Measurements from ENCODE around the gene NAA10.

The NAA10 gene

DNA sequence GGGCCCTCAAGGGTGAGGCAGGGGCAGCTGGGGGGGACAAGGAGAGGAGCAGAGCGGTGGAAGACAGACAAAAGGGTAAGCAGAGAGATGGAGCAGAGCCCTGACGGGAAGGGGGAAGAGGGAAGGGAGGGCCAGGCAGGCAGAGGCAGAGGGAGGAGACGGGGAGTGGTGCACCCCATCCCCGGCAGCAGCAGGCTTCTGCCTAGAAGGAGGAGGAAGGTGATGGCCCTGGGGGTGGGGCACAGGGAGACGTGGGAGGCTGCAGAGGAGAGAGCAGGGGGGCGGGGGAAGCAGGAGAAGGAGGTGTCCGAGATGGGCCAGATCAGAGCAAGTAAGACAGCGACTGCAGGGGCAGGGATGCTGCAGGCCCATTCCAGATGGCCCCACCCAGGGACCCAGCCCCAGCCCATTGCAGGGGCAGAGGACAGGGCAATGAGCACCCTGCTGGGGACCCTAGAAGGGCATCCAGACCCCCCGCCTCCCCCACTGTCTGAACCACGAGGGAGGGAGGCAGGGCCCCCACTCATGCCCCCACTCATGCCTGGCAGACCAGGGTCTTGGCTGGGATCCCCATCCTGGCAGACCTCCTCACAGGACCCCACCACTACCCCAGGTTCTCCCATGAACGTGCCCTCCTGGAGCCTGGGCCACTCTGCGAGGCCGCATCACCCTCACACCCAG lies 51.5 kb downstream of the NAA10 start:
- DNase-seq: no peak

DNA sequence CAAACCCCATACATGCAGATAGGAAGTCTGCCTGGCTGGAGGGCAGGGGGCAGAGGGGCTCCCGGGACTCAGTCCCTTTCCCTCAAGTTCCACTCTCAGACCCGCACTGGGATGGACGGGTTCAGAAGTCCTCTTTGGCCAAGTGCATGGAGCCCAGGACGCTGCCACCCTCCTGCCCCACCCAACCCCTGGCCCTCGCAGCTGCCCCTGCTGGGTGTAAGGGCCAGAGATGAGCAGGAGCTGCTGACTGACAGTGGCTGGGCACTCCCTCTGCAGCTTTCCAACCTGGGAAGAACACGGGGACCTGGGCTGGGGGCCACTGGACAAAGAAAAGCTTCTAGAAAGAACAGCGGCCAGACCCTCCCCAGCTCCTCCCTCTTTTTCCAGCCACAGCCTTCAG lies 52.3 kb downstream of the NAA10 start:
- DNase-seq: no peak

DNA sequence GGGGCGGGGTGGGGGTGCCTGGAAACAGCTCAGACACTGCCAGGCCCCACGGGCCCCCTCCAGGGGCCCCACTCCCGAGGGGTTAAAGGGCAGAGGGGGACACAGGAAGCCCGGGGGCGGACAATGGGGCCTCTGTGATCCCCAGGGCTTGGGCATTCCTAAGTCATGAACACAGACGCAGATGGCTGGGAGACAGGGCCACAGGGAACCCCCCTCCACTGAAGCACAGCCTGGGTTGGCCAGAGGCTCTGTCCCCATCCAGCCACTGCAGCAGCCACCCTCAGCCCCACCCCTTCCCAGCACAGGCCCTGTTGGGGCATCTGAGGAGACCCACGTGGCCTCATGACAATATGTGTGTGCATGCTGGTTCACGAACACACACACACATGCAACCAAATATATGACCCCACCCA lies 52.7 kb downstream of the NAA10 start:
- no peak for DNase-seq

DNA sequence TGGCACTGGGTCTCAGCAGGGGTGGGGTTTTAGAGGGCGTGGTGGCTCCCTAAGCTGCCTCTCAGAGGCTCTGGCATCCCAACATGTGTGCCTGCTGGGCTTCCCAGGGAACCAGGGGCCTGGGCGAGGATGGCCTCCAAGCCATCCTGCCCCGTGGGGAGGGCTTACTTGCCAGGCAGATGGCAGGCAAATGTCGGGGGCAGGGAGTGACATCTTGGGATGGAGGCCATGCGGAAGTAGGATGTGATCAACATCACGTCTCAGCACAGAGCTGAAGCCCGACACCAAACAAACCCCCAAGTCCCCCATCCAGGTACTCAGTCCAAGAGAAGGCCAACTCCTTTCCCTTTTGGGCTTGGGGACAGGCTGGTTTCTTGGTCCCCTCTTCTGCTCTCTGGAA lies 53.6 kb downstream of the NAA10 start:
- DNase-seq: no peak

DNA sequence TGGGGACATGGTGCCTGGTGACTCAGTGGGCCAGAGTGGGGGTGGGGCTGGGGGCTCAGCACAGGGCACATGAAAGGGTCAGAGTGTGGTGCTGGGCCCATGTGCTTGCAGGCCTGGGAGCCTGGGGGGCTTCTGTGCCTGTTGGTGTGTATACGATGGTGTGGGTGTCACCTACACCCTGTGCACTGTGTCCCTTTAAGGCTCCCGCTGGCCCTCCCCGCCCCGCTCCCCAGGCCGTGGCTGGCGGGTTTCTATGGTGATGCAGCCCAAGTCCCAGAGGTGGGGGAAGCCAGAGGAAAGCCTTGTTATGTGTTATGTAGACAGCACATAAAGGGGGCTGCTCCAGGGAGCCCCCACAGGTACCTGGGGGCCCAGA lies 54.4 kb downstream of the NAA10 start:
- DNase-seq: no peak

DNA sequence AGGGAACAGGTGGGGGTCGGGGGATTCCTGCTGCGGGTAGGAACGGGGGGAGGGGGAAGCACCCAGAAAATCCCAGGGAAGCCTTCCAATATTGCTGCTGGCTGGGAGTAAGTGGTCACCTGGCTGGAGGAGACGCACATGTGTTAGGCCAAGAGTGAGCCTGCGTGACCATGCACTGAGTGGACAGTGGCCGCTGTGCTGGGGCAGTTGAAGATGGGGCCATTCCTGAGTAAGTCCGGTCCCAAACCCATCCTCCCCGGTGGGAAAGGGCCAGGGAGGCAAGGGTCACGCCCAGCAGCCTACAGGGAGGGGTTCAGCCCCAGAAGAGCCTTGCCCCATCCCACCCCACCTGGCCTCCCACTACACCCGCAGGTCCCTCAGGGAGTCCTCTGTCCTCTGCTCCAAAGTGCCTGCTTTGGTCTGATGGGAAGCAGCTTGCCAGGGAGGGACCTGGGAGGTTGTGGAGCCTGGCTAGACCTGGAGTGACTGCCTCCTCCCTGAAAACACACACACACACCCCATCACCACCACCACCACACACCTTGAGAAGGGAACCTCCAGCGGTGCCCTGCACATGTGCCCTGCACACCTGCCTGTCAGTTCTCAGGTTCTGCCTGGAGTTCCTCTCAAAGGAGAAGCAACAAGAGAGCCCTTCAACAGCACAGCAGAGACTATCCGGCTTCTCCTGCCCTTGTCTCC lies 54.9 kb downstream of the NAA10 start:
- DNase-seq: no peak
